NOMO-1 treated with DMSO at 0.1 percent for 48 hours (cell line): ENCODE data around the gene GPAT3.
A peak's percentile ranks its signal among the peaks of the same experiment; 100 is the strongest.
"Not testable (repeated sequence)": the region's sequence is repeated elsewhere in the genome, so short reads cannot be mapped to it uniquely, and the experiment has no call there.

Experiments
- DNase-seq: peaks from one replicate; lab custom pipeline; 2025; ENCODE audit not compliant: unreplicated experiment; lab: John Stamatoyannopoulos, UW

Gene GPAT3

DNA sequence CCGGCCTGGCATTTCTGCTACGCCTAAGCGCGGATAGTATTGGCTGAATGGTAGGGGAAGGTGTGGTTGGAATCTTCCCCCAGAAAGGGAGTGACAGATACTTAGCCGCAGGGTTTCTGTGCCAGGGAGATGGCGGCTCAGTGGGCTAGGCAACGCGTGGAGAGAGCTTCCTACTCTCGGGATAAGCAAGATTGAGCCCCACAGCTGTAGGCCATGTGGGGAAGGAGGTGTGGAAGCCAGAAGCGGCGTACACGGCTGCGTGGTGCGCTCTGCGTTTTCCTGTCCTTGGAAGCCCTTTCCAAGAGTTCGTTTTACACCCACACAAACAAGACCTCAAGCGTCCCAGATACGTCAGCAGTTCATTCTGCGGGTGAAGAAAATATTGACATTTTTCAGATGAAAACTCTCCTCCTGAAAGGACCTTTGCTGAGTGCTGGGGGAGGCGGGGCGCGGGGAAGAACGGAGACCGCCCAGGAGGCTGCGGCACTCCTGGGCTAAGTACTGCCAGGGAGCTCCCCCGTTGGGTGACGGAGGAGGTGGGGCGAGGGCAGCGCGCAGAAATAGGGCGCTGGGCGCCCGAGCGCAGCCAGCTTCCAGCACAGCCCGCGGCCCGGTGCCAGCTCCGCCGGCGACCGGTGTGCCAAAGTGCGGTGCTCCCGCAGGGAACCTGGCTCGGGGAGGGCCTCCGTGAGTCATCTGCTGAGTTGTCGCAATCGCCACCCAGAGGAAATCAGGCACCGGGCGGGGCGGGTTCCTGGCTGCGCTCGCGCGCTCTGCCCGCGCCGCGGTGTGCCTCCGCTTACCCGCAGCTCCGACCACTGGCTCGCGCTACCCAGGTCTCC is at the start of gene GPAT3:
Gene GPAT3, plus strand, starts transcription at position 589 of the 842 bp plus-strand sequence. CDS start 515 bp downstream, outside the sequence.
- DNase-seq = peak; percentile 71

DNA sequence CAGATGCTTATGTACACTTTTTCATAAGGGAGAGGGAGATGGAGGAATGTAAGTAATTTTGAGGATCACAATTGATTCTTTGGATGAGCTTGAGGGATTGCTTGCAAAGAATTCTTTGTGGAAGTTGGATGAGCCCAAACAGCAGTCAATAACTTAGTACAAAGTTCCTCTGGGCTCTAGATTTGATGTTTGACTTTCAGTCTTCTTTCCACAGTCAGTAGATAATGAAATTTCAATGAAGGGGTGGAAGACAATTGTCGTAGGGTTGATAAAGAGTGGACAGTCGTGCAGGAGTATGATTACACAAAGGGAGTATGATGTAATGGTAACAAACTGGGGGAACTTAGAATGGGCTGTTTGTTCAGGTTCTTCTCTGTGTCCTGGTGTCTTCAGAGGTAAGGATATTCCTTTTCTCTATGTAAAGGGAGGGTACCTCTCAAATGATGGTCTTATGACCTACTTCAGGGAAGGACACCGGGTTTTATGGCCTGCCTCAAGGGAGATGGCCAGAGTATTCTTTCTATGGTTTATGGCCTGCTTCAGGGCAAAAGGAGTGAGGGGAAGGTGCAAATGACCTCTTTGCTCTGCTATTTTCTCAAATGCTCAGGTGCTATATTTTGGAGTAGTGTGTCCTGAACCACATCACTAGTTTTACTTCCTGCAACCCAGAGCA is 49.3 kb upstream of the GPAT3 start:
- no peak for DNase-seq

DNA sequence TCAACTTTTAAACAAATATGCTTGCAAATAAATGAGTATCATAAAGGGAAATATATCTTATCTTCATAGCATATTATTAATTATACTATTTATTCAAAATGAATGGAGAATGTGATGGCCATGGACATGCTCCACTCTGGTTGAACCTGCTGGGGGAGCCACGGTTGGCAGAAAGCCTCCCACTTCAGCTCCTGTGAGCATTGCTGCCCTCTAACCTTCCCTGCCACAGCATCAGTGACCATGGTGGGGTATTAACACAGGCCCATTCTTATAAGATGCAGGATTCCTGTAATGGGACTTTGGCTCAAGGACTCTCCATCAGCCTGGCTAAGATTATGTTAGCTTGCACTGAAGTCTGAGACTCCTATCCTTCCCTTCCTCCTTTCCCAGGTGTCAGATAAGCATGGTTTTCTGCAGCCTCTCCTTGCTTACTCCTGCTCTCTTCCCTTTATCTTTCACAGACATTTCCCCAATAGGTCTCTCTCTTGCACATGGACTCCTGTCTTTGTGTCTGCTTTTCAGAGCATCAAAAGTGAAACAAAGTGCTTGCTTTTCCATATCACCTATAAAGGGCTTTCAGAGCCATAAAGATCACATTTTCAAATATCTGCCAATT is 46.1 kb upstream of the GPAT3 start:
- no peak for DNase-seq

DNA sequence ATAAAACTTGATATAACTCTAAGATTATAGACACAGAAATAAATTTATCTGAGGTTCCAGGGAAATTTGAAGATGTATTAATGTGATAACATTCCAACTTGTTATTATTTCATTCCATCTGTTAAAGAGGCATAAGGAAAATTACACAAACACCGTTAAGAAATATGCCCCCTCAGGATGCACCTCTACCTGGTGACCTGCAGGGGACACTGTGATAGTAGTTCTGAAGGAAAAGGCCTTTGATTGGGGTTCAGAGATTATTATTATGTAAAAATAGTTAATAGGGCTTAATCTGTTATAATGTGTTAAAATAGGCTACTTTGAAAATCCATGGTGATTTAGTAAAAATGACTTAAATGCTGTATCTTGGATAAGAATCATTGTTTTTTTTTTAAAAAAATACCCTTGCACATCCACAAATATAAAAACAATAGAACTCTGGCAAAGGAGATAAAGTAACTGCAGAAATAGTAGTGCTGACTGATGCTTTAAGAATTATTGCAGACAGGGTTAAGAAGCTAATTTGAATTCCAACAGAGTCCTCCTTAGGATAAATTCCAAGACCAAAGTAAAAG is 44.9 kb upstream of the GPAT3 start:
- DNase-seq = no peak

DNA sequence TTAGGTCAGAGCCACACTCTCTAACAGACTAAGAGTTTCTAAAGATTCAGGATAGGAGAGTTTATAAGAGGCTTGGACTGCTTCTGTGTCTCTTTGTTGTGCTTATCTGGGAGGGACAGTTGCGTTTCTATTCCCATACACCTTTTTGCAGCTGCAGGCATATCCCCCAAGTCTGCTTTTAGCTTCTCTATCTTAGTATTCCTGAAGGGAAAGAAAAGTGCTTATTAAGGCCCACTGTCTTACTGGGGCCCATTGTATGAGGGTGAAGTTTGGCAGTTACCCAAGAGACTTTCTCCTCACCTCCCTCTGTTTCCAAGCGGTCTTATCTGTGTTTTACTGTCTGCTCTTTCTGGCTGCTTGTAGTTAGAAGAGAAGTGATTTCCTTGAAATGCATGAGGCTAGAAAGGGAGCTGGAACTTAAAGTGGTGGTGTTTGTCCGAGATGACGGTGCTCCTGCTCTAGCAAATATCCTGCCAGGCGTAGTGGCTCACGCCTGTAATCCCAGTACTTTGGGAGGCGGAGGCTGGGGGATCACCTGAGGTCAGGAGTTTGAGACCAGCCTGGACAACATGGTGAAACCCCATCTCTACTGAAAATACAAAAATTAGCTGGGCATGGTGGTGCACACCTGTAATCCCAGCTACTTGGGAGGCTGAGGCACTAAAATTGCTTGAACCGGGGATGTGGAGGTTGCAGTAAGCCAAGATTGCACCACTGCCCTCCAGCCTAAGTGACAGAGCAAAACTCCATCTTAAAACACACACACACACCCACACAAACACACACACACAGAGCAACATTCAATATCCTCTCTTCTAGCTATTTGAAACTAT is 39.6 kb upstream of the GPAT3 start:
- not testable (repeated sequence) for DNase-seq

DNA sequence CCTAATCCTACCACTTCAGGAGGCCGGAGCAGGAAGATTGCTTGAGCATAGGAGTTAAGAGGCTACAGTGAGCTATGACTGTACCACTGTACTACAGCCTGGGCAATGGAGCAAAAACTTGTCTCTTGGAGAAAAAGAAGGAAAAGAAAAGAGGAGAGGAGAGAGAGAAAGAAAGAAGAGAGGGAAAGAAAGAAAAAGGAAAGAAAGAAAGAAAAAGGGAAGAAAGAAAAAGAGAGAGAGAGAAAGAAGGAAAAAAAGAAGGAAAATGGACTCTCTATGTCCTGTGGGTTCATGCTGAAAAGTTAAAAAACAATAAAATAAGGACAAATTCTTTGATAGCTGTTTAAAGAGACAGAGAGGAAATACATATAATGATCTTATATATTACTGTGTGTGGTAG is 37.7 kb upstream of the GPAT3 start:
- DNase-seq = no peak

DNA sequence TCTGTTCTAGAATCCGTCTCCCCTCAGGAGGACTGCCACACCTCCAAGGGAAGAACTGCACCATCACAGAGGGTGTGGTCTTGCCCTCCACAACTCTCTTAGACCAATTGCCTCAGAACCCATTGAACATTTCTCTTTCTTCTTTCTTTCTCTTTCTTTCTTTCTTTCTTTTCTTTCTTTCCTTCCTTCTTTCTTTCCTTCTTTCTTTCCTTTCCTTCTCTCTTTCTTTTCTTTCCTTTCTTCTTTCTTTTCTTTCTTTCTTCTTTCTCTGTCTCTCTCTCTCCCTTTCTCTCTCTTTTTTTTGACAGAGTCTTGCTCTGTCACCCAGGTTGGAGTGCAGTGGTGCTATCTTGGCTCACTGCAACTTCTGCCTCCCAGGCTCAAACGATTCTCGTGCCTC is 34.2 kb upstream of the GPAT3 start:
- not testable (repeated sequence) for DNase-seq

DNA sequence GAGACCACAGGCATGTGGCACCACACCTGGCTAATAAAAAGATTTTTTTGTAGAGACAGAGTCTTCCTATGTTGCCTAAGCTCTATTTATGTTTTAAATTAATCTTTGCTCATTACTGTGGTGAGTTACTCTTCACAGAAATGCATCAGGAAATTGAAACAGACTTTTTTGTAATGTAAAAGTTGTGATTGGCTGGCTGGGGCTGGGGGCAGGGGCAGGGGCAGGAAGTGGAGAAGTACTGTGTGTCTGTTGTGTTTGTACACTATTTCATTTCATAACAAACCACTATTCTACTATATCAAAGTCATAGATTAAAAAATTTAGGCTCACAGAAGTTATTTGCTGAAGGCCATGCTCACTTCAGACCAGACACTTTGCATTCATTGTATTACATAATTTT is 31.9 kb upstream of the GPAT3 start:
- no peak for DNase-seq

DNA sequence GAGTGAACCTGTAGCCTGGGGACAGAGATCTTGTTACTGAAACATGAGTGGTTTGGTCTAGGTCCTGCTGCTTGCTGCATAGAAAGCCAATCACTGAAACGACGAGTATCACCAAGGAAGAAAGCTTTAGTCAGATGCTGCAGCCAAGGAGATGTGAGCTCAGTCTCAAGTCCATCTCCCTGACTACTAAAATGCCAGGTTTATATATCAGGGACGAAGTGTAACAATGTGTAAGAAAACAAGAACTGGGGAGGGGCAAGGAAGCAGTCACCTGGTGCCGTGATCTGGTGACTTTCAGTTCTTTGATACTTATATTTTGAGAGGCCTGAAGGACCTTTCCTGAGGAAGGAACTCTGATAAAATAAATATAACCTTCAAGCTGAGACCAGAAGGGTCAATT is 31.4 kb upstream of the GPAT3 start:
- no peak for DNase-seq

DNA sequence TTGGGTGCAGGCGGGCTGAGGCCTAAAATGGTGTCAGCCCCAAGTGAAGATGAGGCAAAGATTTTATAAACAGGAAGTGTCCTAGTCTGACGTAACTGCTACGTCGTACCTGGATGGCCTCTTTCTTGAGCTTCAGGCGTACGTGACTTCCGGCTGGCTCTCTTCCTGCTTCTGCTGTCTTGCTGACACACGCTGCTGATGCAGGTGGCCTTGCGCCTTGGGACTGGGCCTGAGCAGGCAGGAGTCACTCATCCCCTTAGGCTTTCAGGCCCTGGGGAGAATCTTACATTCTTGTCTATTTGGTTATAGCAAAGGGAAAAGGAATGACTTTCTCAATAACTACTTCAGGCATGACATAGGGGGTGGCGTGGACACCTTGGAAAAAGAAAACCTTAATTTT is 30.9 kb upstream of the GPAT3 start:
- DNase-seq = no peak

DNA sequence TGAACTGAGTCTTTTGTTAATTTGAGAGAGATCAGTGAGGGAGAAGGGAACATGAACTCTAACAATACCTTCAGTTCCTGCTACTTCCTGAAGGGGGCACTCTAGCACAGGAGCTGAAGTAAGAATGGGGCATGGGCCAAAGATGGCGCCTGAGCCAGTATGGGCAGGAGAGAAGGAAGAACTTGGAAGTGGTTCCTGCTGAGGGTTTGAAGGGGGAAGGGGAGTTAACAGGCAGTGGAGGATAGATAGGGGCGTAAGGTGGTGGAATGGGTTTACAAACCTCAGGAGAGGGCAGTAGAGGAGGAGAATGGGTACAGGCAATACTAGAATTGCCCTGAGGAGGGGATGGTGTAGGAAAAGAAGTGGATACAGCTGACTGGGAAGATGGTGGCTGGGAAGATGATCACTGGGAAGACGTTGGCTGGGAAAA is 26.7 kb upstream of the GPAT3 start:
- DNase-seq = peak; percentile 54

DNA sequence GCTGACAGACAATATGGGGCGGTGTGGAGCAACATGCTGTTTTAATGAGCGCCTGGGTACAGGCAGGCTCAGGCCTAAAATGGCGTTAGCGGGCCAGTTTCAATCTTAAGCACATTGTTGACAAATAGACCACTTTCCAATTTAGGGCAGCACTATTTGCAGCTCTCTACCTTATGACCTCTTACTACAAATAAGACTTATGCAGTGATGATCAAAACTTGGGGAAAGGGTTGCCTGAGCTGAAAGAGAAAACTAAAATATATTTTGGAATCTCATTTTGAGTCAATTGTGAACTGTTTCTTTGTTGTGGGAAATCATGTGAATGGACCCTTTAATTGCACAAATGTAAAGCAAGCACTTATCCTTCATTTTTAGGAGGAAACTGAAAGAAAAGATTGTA is 25.5 kb upstream of the GPAT3 start:
- no peak for DNase-seq

DNA sequence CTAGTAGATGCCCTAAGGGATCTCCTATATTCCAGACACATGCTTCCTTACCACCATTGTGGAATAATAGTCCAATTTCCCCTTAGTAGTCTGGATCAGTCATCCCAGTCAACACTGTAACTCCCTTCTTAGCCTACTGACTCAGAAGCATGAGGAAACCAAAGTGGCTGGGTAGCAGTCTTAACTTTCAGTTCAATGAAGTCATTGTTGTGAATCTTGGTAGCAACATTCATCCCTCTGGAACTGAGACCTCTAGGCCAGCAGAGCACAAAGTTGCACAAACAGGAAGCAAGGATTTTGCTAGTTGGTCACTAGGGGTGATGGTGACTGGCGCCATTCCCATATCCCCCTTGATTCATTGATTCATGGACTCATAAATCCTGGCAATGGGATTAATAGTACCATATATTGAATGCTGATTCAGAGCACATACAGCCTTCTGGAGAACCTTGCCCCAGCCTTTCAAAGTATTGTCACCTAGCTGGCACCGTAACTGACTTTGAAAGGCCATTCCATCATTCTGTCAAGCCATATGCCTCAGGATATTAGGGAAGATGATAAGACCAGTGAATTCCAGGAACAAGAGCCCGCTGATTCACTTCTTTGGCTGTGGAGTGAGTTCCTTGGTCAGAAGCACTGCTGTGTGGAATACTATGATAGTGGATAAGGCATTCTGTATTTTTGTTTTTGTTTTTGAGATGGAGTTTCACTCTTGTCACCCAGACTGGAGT is 19.7 kb upstream of the GPAT3 start:
- DNase-seq = no peak

DNA sequence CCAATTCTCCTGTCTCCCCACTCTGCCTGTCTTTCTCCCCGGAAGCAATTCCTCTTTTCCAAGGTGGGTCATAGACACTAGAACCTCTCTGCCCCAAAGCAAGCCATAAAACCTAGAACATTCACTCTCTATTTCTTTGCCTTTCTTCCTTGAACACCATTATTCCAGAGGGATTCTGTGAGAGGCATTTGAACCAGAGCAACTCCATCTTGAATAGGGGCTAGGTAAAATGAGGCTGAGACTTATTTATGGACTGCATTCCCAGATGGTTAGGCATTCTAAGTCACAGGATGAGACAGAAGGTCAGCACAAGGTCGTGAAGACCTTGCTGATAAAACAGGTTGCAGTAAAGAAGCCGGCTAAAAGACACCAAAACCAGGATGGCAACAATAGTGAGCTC is 13.7 kb upstream of the GPAT3 start:
- DNase-seq = no peak

DNA sequence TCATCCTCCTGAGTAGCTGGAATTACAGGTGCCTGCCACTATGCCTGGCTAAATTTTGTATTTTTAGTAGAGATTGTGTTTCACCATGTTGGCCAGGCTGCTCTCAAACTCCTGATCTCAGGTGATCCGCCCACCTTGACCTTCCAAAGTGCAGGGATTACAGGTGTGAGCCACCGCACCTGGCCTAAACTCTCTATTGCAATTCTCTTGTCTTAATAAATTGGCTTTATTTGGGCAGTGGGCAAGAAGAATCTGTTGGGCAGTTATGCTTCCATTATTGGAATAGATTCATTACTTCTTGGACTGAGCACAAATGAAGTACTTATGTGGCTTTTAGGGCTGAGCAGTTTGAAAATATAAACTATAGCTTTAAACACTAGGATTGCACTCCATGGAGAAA is 8.2 kb upstream of the GPAT3 start:
- DNase-seq = no peak

DNA sequence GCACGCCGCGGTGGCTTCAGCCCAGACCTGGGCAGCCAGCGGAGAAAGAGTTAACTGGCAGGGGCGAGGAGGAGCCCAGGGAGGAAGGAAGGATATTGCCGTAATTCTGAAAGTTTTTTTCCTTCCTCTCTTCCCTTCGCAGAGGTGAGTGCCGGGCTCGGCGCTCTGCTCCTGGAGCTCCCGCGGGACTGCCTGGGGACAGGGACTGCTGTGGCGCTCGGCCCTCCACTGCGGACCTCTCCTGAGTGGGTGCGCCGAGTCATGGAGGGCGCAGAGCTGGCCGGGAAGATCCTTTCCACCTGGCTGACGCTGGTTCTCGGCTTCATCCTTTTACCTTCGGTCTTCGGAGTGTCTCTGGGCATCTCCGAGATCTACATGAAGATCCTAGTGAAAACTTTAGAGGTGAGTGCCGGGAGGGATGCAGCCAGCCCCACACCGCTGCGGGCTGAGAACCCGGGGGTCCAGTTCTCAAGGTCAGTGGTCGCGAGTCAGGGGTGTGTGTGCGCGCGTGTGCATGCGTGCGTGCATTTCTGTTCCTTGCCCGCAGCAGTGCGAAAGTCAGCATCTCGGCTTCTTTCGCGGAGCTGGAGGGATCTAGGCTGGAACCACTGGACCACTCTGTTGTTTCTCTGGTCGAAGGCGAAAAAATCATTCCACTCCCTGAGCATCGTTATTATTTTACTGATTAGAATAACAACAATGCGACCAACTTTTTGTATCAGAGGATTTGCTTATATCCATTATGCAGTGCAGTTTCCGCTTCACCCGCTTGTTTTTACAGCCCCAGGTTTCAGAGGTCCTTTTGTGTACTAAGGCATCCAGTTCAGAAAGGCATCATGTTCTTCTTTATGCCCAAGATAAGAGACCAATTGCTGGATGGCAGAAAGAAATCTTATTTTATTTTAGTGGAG is 709 bp downstream of the GPAT3 start:
- no peak for DNase-seq

DNA sequence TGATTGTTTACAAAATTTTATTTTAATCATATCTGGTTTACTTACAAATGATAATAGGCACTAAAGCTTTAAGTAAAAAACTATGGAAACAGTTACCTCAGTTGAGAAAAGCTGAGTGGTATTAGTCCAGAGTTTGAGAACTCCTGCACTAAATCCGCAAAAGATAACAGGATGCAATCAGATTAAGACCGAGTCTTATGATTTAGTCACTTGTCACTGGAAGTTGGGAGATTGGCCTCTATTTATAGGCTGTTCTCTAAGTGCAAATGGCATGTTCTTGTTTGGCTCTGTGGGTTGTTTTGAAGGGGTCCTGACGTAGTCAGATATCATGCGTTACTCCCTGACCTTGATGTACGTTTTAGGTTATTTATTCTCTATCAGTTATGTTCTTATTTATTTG is 6.3 kb downstream of the GPAT3 start:
- DNase-seq = no peak

DNA sequence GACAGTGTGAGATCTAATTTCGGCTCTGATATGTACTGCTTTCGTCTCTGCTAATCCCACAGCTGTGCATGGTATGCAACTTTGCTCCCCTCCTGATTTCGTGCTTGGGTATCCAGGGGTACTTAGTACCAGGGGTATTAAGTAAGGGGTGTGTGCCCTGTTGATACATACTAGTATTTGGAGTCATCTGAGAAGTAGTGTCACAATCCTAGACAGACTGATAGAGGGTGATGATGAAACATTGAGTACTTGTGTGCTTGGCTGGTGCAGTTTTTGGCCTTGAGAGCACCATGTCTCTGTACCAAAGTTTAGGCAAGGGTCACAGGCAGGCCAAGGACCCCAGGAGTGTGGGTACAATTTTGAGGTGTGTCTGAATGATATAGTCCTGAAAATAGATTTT is 10.9 kb downstream of the GPAT3 start:
- peak; percentile 30 for DNase-seq
